SJSA1 (cell line): ENCODE data around the gene CACNG4. TPM values are rescaled to one million over a fixed set of nuclear protein-coding genes. Genes with fewer than 3 reads are reported as not detected.
"Not testable (repeated sequence)": the region's sequence is repeated elsewhere in the genome, so short reads cannot be mapped to it uniquely, and the experiment has no call there.

ENCODE experiments used
- DNase-seq, 2 experiments: peaks; one replicate each; pipeline ENCODE4 v3.0.0-alpha.2; 2015 to 2020; ENCODE audit warnings: low spot score in 2 of 2, low read depth in 1 of 2
- H3K27ac ChIP-seq: fragments of 250-450 bp; sonication (Bioruptor Pico); 2 replicates; pipeline ENCODE4 v1.5.1; 2020; ENCODE audit warnings: mild to moderate bottlenecking, moderate library complexity
- H3K27me3 ChIP-seq: fragments of 250-450 bp; sonication (Bioruptor Pico); replicated peaks from 2 replicates; pipeline ENCODE4 v1.5.1; 2020; ENCODE audit warnings: mild to moderate bottlenecking, moderate library complexity
- H3K36me3 ChIP-seq: fragments of 250-450 bp; sonication (Bioruptor Pico); 2 replicates; pipeline ENCODE4 v1.5.1; 2020; ENCODE audit warnings: mild to moderate bottlenecking
- H3K4me1 ChIP-seq: fragments of 250-450 bp; sonication (Bioruptor Pico); replicated peaks from 2 replicates; pipeline ENCODE4 v1.6.1; 2021; ENCODE audit warnings: mild to moderate bottlenecking
- H3K4me3 ChIP-seq: fragments of 250-450 bp; sonication (Bioruptor Pico); 2 replicates; pipeline ENCODE4 v1.5.1; 2020; ENCODE audit warnings: mild to moderate bottlenecking
- H3K9me3 ChIP-seq: fragments of 250-450 bp; sonication (Bioruptor Pico); replicated peaks from 2 replicates; pipeline ENCODE4 v1.5.1; 2020; ENCODE audit warnings: mild to moderate bottlenecking
- total RNA-seq: library from RNA; depleted of rRNA; stranded (reverse); fragments of >200 nt; shearing (Covaris generic); gene quantifications from 2 replicates; pipeline ENCODE4 v1.2.3, GENCODE V29; 2014

The CACNG4 gene
- total RNA-seq, 1 experiment from 2014 or later: 32.0 TPM

GRCh38 chr17:67027031-67027628, 62.6 kb downstream of the CACNG4 start:
- DNase-seq: peak; percentile 60 to 77
- Histone ChIP-seq H3K36me3 (peaks cover 36% of the 10 kb centered on the region), H3K9me3 (no peaks in the 10 kb centered on the region), H3K4me1 (peaks cover 13% of the 10 kb centered on the region), H3K4me3 (no peak overlapping the region), H3K27me3 (no peaks in the 10 kb centered on the region; the same call in 1 of the 2 replicates), H3K27ac (no peak overlapping the region)

GRCh38 chr17:67030641-67031040, 66.1 kb downstream of the CACNG4 start:
- Histone ChIP-seq H3K9me3 (no peaks in the 10 kb centered on the region), H3K27ac (no peak overlapping the region)

GRCh38 chr17:67032382-67032781, 67.9 kb downstream of the CACNG4 start:
- Histone ChIP-seq H3K36me3 (no peaks in the 10 kb centered on the region), H3K27me3 (no peaks in the 10 kb centered on the region), H3K9me3 (no peaks in the 10 kb centered on the region), H3K27ac (no peak overlapping the region), H3K4me3 (no peak overlapping the region), H3K4me1 (peaks cover 2% of the 10 kb centered on the region)
- no peak for DNase-seq

More at GRCh38 chr17:67030641-67031040, 66.1 kb downstream of the CACNG4 start:
- Histone ChIP-seq H3K4me3 (no peak overlapping the region), H3K4me1 (peaks cover 13% of the 10 kb centered on the region), H3K27me3 (no peaks in the 10 kb centered on the region; the same call in 1 of the 2 replicates), H3K36me3 (peaks cover 10% of the 10 kb centered on the region; the same call in 1 of the 2 replicates)
- no peak for DNase-seq

GRCh38 chr17:67032985-67033384, 68.5 kb downstream of the CACNG4 start:
- no peak overlapping the region for H3K27ac ChIP-seq
- no peaks in the 10 kb centered on the region for H3K27me3 ChIP-seq
- no peaks in the 10 kb centered on the region for H3K9me3 ChIP-seq
- H3K4me1 ChIP-seq: no peaks in the 10 kb centered on the region
- H3K36me3 ChIP-seq: no peaks in the 10 kb centered on the region
- DNase-seq: no peak
- no peak overlapping the region for H3K4me3 ChIP-seq

GRCh38 chr17:67033613-67034012, 69.1 kb downstream of the CACNG4 start:
- no peak overlapping the region for H3K4me3 ChIP-seq
- no peaks in the 10 kb centered on the region for H3K4me1 ChIP-seq

GRCh38 chr17:67035131-67036083, 70.9 kb downstream of the CACNG4 start:
- DNase-seq: no peak
- H3K4me3 ChIP-seq: no peak overlapping the region
- no peaks in the 10 kb centered on the region for H3K36me3 ChIP-seq
- H3K27ac ChIP-seq: no peak overlapping the region
- H3K9me3 ChIP-seq: no peaks in the 10 kb centered on the region
- H3K4me1 ChIP-seq: no peaks in the 10 kb centered on the region
- H3K27me3 ChIP-seq: no peaks in the 10 kb centered on the region

More at GRCh38 chr17:67033613-67034012, 69.1 kb downstream of the CACNG4 start:
- Histone ChIP-seq H3K9me3 (no peaks in the 10 kb centered on the region), H3K27me3 (no peaks in the 10 kb centered on the region), H3K36me3 (no peaks in the 10 kb centered on the region), H3K27ac (no peak overlapping the region)
- no peak for DNase-seq

GRCh38 chr17:67038861-67039365, 74.4 kb downstream of the CACNG4 start:
- no peaks in the 10 kb centered on the region for H3K27me3 ChIP-seq

GRCh38 chr17:67040652-67041051, 76.1 kb downstream of the CACNG4 start:
- DNase-seq: no peak
- 0 out of 2 replicates have a peak, but pooled peaks cover 2% of the 10 kb centered on the region for H3K9me3 ChIP-seq

More at GRCh38 chr17:67038861-67039365, 74.4 kb downstream of the CACNG4 start:
- Histone ChIP-seq H3K4me1 (peaks cover 8% of the 10 kb centered on the region), H3K4me3 (no peak overlapping the region), H3K36me3 (no peaks in the 10 kb centered on the region), H3K9me3 (0 out of 2 replicates have a peak, but pooled peaks cover 2% of the 10 kb centered on the region), H3K27ac (no peak overlapping the region)
- DNase-seq: no peak

GRCh38 chr17:67041119-67041518, 76.6 kb downstream of the CACNG4 start:
- DNase-seq, H3K4me3 ChIP-seq, H3K36me3 ChIP-seq, H3K4me1 ChIP-seq, H3K9me3 ChIP-seq, H3K27me3 ChIP-seq, H3K27ac ChIP-seq: not testable (repeated sequence)

More at GRCh38 chr17:67040652-67041051, 76.1 kb downstream of the CACNG4 start:
- Histone ChIP-seq H3K4me3 (no peak overlapping the region), H3K36me3 (no peaks in the 10 kb centered on the region), H3K27ac (no peak overlapping the region), H3K4me1 (peaks cover 8% of the 10 kb centered on the region), H3K27me3 (no peaks in the 10 kb centered on the region)

- DNase-seq: no peak
- 0 out of 2 replicates have a peak, but pooled peaks cover 2% of the 10 kb centered on the region for H3K9me3 ChIP-seq
- H3K36me3 ChIP-seq: no peaks in the 10 kb centered on the region
- H3K27me3 ChIP-seq: no peaks in the 10 kb centered on the region
- no peak overlapping the region for H3K4me3 ChIP-seq
- H3K4me1 ChIP-seq: peaks cover 8% of the 10 kb centered on the region
- no peak overlapping the region for H3K27ac ChIP-seq
These were observed 77.0 kb downstream of the CACNG4 start for GRCh38 chr17:67041531-67041930.

- Histone ChIP-seq H3K27me3 (no peaks in the 10 kb centered on the region), H3K4me3 (no peak overlapping the region), H3K9me3 (0 out of 2 replicates have a peak, but pooled peaks cover 2% of the 10 kb centered on the region), H3K36me3 (no peaks in the 10 kb centered on the region), H3K27ac (no peak overlapping the region), H3K4me1 (peaks cover 8% of the 10 kb centered on the region)
- no peak for DNase-seq
These were observed 77.7 kb downstream of the CACNG4 start for GRCh38 chr17:67041941-67042899.

GRCh38 chr17:67043283-67043682, 78.8 kb downstream of the CACNG4 start:
- peaks cover 8% of the 10 kb centered on the region for H3K4me1 ChIP-seq
- DNase-seq: no peak

More at GRCh38 chr17:67043283-67043682, 78.8 kb downstream of the CACNG4 start:
- peaks cover 9% of the 10 kb centered on the region for H3K9me3 ChIP-seq
- H3K27me3 ChIP-seq: no peaks in the 10 kb centered on the region
- no peak overlapping the region for H3K27ac ChIP-seq
- no peaks in the 10 kb centered on the region for H3K36me3 ChIP-seq
- H3K4me3 ChIP-seq: no peak overlapping the region
